ENCODE data around the gene C18orf54.

DNA sequence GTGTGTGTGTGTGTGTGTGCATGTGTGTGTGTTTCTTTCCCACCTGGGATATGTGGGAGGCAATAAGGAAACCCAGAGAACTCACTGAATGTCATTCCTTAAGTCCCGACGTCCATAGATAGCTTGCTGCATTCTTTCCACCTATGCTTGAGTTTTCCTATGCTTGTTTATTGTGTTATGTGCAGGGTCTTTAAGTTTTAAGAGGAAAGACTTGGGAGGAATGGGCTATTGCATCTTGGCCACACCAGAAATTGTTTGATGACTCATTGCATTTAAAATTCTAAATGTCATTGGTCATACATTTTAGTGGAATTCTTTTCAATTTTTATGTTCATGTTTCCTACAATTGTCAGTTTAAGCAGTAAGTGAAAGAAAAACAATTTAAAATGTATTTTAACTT is 33.7 kb upstream of the C18orf54 start:
- TF ChIP-seq POLR2A (IDR thresholded peaks at IDR 0.05; ENCODE audit: low read length) = no peak
- no peak for TF ChIP-seq GATA1 (IDR thresholded peaks at IDR 0.05; ENCODE audit: low read depth, low read length)
